WTC11 (cell line): ENCODE data around the gene EXOC1. TPM values are rescaled to one million over a fixed set of nuclear protein-coding genes. Genes with fewer than 3 reads are reported as not detected.

ENCODE experiments used
- ATAC-seq: fragments of 200-7000 bp; cut with Tn5 transposase; 2 replicates; pipeline ENCODE4 v1.10.0; 2021; ENCODE audit warnings: mild to moderate bottlenecking, moderate library complexity
- CTCF ChIA-PET: fragments of 300-600 bp; sonication (Branson Sonifier 250); formaldehyde crosslinking; loops from one replicate; lab custom pipeline; 2021; ENCODE audit warnings: antibody characterized with exemption; lab: Charles Lee
- POLR2A ChIA-PET: fragments of 350-600 bp; sonication (Branson Sonifier 250); formaldehyde crosslinking; loops from one replicate; lab custom pipeline; 2021; ENCODE audit warnings: antibody characterized with exemption; lab: Charles Lee
- DNase-seq: peaks from one replicate; pipeline ENCODE4 v3.0.0; 2021; ENCODE audit warnings: low spot score
- H3K27ac Mint-ChIP-seq: 2 replicates; pipeline ENCODE4 v1.8.0; 2021; ENCODE audit warnings: mixed read lengths
- H3K27me3 Mint-ChIP-seq: 2 replicates; pipeline ENCODE4 v1.8.0; 2021; ENCODE audit warnings: low read depth, mild to moderate bottlenecking, moderate library complexity, mixed read lengths
- H3K36me3 Mint-ChIP-seq: 2 replicates; pipeline ENCODE4 v1.8.0; 2021; ENCODE audit warnings: mixed read lengths
- H3K4me1 Mint-ChIP-seq: 2 replicates; pipeline ENCODE4 v1.8.0; 2022; ENCODE audit warnings: mixed read lengths
- H3K4me3 Mint-ChIP-seq: 2 replicates; pipeline ENCODE4 v1.8.0; 2021; ENCODE audit warnings: mild to moderate bottlenecking, moderate library complexity, mixed read lengths
- H3K9me3 Mint-ChIP-seq: 2 replicates; pipeline ENCODE4 v1.8.0; 2021; ENCODE audit warnings: mixed read lengths
- EMX1 ChIP-seq: fragments of 250-450 bp; sonication (Bioruptor Pico); IDR thresholded peaks from 2 replicates; pipeline ENCODE4 v1.8.0; 2021; ENCODE audit warnings: mild to moderate bottlenecking
- ESRRA ChIP-seq: sonication (generic); formaldehyde crosslinking; IDR thresholded peaks from 2 replicates; pipeline ENCODE4 v1.8.1; 2022; ENCODE audit warnings: mild to moderate bottlenecking, missing genetic modification reagents, borderline replicate concordance
- FOXP1 ChIP-seq: sonication (generic); formaldehyde crosslinking; IDR thresholded peaks from 2 replicates; pipeline ENCODE4 v1.8.0; 2022; ENCODE audit warnings: missing genetic modification reagents, mild to moderate bottlenecking, moderate library complexity, borderline replicate concordance
- NFE2L1 ChIP-seq: sonication (generic); formaldehyde crosslinking; IDR thresholded peaks from 2 replicates; pipeline ENCODE4 v1.8.1; 2023; ENCODE audit warnings: missing genetic modification reagents
- NFYB ChIP-seq: sonication (generic); formaldehyde crosslinking; conservative IDR thresholded peaks from 2 replicates; pipeline ENCODE4 v1.8.0; 2022; ENCODE audit warnings: low read depth, missing genetic modification reagents
- OVOL2 ChIP-seq: fragments of 250-450 bp; sonication (Bioruptor Pico); IDR thresholded peaks from 2 replicates; pipeline ENCODE4 v1.9.0; 2021; ENCODE audit warnings: mild to moderate bottlenecking, borderline replicate concordance
- RELA ChIP-seq: sonication (generic); formaldehyde crosslinking; IDR thresholded peaks from 2 replicates; pipeline ENCODE4 v1.8.1; 2022; ENCODE audit warnings: missing genetic modification reagents, mild to moderate bottlenecking, borderline replicate concordance
- ZNF396 ChIP-seq: fragments of 250-450 bp; sonication (Bioruptor Pico); IDR thresholded peaks from 2 replicates; pipeline ENCODE4 v1.8.0; 2021; ENCODE audit warnings: mild to moderate bottlenecking, moderate library complexity, borderline replicate concordance
- total RNA-seq: library from RNA; stranded (reverse); gene quantifications from 3 replicates; pipeline ENCODE4 v1.2.3, GENCODE V29; 2021
- TF ChIP-seq, protein P1 (sequence below): sonication (generic); formaldehyde crosslinking; IDR thresholded peaks from 2 replicates; pipeline ENCODE4 v1.8.1; 2022; ENCODE audit warnings: low read depth, missing genetic modification reagents, borderline replicate concordance
- TF ChIP-seq, protein P2 (sequence below): fragments of 250-450 bp; sonication (Bioruptor Pico); IDR thresholded peaks from 2 replicates; pipeline ENCODE4 v1.8.0; 2021; ENCODE audit warnings: mild to moderate bottlenecking
- TF ChIP-seq, protein P3 (sequence below): sonication (generic); formaldehyde crosslinking; IDR thresholded peaks from 2 replicates; pipeline ENCODE4 v1.8.1; 2023; ENCODE audit warnings: mild to moderate bottlenecking, moderate library complexity, missing genetic modification reagents
- TF ChIP-seq, protein P4 (sequence below): sonication (generic); formaldehyde crosslinking; IDR thresholded peaks from 2 replicates; pipeline ENCODE4 v1.8.1; 2023; ENCODE audit warnings: mild to moderate bottlenecking, missing genetic modification reagents
- TF ChIP-seq, protein P5 (sequence below): sonication (generic); formaldehyde crosslinking; IDR thresholded peaks from 2 replicates; pipeline ENCODE4 v1.8.1; 2023; ENCODE audit warnings: mild to moderate bottlenecking, missing genetic modification reagents, moderate library complexity
- TF ChIP-seq, protein P6 (sequence below): sonication (generic); formaldehyde crosslinking; IDR thresholded peaks from 2 replicates; pipeline ENCODE4 v1.8.0; 2022; ENCODE audit warnings: mild to moderate bottlenecking, missing genetic modification reagents
- TF ChIP-seq, protein P7 (sequence below): sonication (generic); formaldehyde crosslinking; IDR thresholded peaks from 2 replicates; pipeline ENCODE4 v1.8.1; 2022; ENCODE audit warnings: missing genetic modification reagents, borderline replicate concordance
- TF ChIP-seq, protein P8 (sequence below): sonication (generic); formaldehyde crosslinking; IDR thresholded peaks from 2 replicates; pipeline ENCODE4 v1.8.0; 2022; ENCODE audit warnings: mild to moderate bottlenecking, missing genetic modification reagents
- TF ChIP-seq, protein P9 (sequence below): fragments of 250-450 bp; sonication (Bioruptor Pico); IDR thresholded peaks from 2 replicates; pipeline ENCODE4 v1.9.0; 2021; ENCODE audit warnings: mild to moderate bottlenecking
- TF ChIP-seq, protein P10 (sequence below): fragments of 250-450 bp; sonication (Bioruptor Pico); IDR thresholded peaks from 2 replicates; pipeline ENCODE4 v2.1.2; 2022; ENCODE audit warnings: mild to moderate bottlenecking, moderate library complexity

EXOC1 gene
- total RNA-seq, 1 experiment from 2014 or later = 19.0 TPM

DNA sequence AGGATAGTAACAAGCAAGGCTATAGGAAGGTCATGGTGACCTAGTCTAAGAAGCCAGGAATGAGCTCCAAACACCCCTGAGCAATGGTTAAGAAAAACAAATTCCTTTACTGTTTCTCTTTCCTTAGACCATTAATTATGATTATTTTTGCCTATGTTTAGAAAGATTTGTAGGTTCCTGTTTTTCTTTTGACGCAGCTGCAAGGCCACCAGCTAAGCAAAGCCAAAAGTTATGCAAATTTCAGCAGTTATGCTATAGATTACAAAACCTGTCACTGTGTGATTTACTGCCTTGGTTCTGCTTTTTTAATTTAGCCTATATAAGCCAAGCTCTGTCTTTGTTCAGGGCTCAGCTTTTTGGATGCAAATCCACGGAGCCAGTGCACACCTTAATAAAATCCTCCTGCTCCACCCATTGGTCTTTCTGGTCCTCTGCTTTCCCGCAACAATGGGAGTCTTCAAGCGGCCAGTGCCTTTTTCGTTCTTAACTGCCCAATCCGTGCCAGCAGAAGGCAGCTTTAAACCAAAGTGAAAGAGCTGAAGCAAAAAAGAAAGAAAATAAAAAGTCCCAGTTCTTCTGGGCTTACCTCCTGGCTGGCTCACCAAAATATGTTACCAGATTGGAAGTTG, 93.9 kb downstream of the EXOC1 start:
- H3K4me1 Mint-ChIP-seq = peaks cover 37% of the 10 kb centered on the region
- no peak overlapping the region for H3K27ac Mint-ChIP-seq
- ChIA-PET CTCF (interaction anchor here (1.8 to 2.1 kb wide), 2 partner anchors 32 to 352 kb away, joined by 6 to 14 read pairs; no protein-coding TSS in a partner anchor), POLR2A (no interaction called here)
- DNase-seq = no peak
- H3K36me3 Mint-ChIP-seq = peaks cover 2% of the 10 kb centered on the region; the same call in 1 of the 2 replicates
- H3K4me3 Mint-ChIP-seq = peak overlapping the region; percentile 14; the same call in 1 of the 2 replicates
- H3K9me3 Mint-ChIP-seq = 0 out of 2 replicates have a peak, but pooled peaks cover 4% of the 10 kb centered on the region
- TF ChIP-seq, protein P1, sequence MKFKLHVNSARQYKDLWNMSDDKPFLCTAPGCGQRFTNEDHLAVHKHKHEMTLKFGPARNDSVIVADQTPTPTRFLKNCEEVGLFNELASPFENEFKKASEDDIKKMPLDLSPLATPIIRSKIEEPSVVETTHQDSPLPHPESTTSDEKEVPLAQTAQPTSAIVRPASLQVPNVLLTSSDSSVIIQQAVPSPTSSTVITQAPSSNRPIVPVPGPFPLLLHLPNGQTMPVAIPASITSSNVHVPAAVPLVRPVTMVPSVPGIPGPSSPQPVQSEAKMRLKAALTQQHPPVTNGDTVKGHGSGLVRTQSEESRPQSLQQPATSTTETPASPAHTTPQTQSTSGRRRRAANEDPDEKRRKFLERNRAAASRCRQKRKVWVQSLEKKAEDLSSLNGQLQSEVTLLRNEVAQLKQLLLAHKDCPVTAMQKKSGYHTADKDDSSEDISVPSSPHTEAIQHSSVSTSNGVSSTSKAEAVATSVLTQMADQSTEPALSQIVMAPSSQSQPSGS (CRISPR knock-in tag) = no peak
- TF ChIP-seq, protein P2, sequence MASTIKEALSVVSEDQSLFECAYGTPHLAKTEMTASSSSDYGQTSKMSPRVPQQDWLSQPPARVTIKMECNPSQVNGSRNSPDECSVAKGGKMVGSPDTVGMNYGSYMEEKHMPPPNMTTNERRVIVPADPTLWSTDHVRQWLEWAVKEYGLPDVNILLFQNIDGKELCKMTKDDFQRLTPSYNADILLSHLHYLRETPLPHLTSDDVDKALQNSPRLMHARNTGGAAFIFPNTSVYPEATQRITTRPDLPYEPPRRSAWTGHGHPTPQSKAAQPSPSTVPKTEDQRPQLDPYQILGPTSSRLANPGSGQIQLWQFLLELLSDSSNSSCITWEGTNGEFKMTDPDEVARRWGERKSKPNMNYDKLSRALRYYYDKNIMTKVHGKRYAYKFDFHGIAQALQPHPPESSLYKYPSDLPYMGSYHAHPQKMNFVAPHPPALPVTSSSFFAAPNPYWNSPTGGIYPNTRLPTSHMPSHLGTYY (CRISPR knock-in tag) = no peak
- no peak for TF ChIP-seq ESRRA
- TF ChIP-seq NFYB = no peak
- TF ChIP-seq FOXP1 = no peak
- TF ChIP-seq, protein P3, sequence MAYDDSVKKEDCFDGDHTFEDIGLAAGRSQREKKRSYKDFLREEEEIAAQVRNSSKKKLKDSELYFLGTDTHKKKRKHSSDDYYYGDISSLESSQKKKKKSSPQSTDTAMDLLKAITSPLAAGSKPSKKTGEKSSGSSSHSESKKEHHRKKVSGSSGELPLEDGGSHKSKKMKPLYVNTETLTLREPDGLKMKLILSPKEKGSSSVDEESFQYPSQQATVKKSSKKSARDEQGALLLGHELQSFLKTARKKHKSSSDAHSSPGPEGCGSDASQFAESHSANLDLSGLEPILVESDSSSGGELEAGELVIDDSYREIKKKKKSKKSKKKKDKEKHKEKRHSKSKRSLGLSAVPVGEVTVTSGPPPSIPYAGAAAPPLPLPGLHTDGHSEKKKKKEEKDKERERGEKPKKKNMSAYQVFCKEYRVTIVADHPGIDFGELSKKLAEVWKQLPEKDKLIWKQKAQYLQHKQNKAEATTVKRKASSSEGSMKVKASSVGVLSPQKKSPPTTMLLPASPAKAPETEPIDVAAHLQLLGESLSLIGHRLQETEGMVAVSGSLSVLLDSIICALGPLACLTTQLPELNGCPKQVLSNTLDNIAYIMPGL (CRISPR knock-in tag) = no peak
- no peak for TF ChIP-seq OVOL2 (CRISPR knock-in tag)
- TF ChIP-seq, protein P4, sequence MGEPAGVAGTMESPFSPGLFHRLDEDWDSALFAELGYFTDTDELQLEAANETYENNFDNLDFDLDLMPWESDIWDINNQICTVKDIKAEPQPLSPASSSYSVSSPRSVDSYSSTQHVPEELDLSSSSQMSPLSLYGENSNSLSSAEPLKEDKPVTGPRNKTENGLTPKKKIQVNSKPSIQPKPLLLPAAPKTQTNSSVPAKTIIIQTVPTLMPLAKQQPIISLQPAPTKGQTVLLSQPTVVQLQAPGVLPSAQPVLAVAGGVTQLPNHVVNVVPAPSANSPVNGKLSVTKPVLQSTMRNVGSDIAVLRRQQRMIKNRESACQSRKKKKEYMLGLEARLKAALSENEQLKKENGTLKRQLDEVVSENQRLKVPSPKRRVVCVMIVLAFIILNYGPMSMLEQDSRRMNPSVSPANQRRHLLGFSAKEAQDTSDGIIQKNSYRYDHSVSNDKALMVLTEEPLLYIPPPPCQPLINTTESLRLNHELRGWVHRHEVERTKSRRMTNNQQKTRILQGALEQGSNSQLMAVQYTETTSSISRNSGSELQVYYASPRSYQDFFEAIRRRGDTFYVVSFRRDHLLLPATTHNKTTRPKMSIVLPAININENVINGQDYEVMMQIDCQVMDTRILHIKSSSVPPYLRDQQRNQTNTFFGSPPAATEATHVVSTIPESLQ (CRISPR knock-in tag) = no peak
- TF ChIP-seq, protein P5, sequence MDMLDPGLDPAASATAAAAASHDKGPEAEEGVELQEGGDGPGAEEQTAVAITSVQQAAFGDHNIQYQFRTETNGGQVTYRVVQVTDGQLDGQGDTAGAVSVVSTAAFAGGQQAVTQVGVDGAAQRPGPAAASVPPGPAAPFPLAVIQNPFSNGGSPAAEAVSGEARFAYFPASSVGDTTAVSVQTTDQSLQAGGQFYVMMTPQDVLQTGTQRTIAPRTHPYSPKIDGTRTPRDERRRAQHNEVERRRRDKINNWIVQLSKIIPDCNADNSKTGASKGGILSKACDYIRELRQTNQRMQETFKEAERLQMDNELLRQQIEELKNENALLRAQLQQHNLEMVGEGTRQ (CRISPR knock-in tag) = no peak
- no peak for TF ChIP-seq EMX1 (CRISPR knock-in tag)
- TF ChIP-seq, protein P6, sequence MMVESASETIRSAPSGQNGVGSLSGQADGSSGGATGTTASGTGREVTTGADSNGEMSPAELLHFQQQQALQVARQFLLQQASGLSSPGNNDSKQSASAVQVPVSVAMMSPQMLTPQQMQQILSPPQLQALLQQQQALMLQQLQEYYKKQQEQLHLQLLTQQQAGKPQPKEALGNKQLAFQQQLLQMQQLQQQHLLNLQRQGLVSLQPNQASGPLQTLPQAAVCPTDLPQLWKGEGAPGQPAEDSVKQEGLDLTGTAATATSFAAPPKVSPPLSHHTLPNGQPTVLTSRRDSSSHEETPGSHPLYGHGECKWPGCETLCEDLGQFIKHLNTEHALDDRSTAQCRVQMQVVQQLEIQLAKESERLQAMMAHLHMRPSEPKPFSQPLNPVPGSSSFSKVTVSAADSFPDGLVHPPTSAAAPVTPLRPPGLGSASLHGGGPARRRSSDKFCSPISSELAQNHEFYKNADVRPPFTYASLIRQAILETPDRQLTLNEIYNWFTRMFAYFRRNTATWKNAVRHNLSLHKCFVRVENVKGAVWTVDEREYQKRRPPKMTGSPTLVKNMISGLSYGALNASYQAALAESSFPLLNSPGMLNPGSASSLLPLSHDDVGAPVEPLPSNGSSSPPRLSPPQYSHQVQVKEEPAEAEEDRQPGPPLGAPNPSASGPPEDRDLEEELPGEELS (CRISPR knock-in tag) = no peak
- no peak for TF ChIP-seq RELA (CRISPR knock-in tag)
- TF ChIP-seq, protein P7, sequence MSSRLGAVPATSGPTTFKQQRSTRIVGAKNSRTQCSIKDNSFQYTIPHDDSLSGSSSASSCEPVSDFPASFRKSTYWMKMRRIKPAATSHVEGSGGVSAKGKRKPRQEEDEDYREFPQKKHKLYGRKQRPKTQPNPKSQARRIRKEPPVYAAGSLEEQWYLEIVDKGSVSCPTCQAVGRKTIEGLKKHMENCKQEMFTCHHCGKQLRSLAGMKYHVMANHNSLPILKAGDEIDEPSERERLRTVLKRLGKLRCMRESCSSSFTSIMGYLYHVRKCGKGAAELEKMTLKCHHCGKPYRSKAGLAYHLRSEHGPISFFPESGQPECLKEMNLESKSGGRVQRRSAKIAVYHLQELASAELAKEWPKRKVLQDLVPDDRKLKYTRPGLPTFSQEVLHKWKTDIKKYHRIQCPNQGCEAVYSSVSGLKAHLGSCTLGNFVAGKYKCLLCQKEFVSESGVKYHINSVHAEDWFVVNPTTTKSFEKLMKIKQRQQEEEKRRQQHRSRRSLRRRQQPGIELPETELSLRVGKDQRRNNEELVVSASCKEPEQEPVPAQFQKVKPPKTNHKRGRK (CRISPR knock-in tag) = no peak
- TF ChIP-seq NFE2L1 (CRISPR knock-in tag) = no peak
- TF ChIP-seq, protein P8, sequence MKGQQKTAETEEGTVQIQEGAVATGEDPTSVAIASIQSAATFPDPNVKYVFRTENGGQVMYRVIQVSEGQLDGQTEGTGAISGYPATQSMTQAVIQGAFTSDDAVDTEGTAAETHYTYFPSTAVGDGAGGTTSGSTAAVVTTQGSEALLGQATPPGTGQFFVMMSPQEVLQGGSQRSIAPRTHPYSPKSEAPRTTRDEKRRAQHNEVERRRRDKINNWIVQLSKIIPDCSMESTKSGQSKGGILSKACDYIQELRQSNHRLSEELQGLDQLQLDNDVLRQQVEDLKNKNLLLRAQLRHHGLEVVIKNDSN (CRISPR knock-in tag) = no peak
- TF ChIP-seq, protein P9, sequence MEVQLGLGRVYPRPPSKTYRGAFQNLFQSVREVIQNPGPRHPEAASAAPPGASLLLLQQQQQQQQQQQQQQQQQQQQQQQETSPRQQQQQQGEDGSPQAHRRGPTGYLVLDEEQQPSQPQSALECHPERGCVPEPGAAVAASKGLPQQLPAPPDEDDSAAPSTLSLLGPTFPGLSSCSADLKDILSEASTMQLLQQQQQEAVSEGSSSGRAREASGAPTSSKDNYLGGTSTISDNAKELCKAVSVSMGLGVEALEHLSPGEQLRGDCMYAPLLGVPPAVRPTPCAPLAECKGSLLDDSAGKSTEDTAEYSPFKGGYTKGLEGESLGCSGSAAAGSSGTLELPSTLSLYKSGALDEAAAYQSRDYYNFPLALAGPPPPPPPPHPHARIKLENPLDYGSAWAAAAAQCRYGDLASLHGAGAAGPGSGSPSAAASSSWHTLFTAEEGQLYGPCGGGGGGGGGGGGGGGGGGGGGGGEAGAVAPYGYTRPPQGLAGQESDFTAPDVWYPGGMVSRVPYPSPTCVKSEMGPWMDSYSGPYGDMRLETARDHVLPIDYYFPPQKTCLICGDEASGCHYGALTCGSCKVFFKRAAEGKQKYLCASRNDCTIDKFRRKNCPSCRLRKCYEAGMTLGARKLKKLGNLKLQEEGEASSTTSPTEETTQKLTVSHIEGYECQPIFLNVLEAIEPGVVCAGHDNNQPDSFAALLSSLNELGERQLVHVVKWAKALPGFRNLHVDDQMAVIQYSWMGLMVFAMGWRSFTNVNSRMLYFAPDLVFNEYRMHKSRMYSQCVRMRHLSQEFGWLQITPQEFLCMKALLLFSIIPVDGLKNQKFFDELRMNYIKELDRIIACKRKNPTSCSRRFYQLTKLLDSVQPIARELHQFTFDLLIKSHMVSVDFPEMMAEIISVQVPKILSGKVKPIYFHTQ (CRISPR knock-in tag) = no peak
- TF ChIP-seq ZNF396 (CRISPR knock-in tag) = no peak
- TF ChIP-seq, protein P10, sequence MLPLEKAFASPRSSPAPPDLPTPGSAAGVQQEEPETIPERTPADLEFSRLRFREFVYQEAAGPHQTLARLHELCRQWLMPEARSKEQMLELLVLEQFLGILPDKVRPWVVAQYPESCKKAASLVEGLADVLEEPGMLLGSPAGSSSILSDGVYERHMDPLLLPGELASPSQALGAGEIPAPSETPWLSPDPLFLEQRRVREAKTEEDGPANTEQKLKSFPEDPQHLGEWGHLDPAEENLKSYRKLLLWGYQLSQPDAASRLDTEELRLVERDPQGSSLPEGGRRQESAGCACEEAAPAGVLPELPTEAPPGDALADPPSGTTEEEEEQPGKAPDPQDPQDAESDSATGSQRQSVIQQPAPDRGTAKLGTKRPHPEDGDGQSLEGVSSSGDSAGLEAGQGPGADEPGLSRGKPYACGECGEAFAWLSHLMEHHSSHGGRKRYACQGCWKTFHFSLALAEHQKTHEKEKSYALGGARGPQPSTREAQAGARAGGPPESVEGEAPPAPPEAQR (CRISPR knock-in tag) = no peak
- H3K27me3 Mint-ChIP-seq = no peaks in the 10 kb centered on the region
- ATAC-seq = no peak
